ENCODE data around the gene GRAMD1A.
"Not testable (repeated sequence)": the region's sequence is repeated elsewhere in the genome, so short reads cannot be mapped to it uniquely, and the experiment has no call there.

The GRAMD1A gene

DNA sequence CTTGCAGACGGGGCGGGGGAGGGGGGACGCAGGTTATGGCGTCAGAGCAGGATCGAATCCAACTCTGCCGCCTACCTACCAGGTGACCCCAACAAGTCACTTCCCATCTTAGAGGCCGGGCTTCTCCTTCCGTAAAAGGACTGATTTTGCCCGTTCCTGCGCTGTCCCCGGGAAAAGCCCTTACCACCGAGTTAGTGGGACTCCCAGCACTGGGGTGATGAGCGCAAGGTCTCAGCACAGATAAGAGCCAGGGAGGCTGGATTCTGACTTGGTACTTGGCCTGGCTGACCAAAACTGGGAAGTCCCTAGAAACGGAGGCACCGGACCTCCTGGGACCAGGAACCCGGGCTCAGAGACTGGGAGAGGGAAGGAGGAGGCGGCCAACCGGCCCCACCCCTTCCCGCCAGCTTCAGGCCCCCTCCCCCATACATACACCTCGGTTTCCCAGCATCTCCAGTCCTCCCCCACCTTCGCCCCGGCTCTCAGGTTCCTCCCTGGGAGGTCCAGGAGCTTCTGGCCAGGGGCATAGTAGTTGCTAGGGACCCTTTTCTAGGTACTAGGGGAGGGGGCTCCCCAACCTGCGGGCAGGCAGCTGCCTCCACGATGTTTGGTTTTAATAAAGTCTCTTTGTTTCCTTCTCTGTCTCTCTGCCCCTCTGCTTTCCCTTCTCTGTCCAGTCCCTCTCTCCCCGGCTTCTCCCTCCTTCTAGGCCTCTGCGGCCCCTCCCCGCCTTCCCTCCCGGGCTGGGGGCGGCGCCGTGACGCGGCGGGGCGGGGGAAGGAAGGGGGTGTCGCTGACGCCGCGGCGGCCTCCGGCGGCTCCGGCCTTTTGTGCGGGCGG, at the start of gene GRAMD1A:
Gene GRAMD1A (plus strand): TSS at position 826 of the 840 bp plus-strand sequence. CDS start 156 bp downstream, outside the sequence.
- DNase-seq, result peak; percentile 65

GRCh38 chr19:34953092-34953491, 47.0 kb upstream of the GRAMD1A start:
- DNase-seq, result no peak

DNA sequence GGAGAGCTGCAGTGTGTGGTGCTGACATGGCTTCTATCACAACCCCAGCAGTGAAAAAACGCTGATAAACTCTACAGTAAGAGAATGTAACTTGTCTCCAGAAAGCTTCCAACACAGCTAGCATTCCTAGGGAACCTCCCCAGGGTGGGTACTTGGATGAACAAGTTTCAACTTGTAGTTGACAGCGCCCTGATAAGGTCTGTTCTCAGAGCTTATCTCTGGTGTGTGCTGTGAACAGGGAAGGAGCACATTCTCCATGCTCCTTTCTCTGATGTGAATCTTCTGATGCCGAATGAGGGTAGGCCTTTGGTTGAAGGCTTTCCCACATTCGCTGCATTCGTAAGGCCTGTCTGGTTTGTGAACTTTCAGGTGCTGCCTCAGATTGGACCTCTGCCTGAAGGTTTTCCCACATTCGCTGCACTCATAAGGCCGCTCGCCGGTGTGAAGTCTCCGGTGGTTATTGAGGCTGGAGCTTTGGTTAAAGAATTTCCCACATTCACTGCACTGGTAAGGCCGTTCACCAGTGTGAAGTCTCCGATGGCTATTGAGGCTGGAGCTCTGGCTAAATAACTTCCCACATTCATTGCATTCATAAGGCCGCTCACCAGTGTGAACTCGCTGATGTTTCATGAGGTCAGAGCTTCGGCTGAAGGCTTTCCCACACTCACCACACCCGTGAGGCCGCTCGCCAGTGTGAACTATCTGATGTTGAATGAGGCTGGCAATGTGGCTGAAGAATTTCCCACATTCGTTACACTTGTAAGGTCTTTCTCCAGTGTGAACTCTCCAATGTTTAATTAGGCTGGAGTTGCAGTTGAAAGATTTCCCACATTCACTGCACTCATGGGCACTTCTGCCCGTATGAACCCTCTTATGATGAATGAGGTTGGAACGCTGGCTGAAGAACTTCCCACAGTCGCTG, 42.0 kb upstream of the GRAMD1A start:
- no peak for DNase-seq

GRCh38 chr19:34959021-34959420, 41.1 kb upstream of the GRAMD1A start:
- no peak for DNase-seq

- DNase-seq, result no peak
Measured at GRCh38 chr19:34960103-34960805, 39.9 kb upstream of the GRAMD1A start.

GRCh38 chr19:34960940-34961679, 39.0 kb upstream of the GRAMD1A start:
- DNase-seq, result no peak

- DNase-seq, result no peak
Measured at GRCh38 chr19:34961775-34962686, 38.1 kb upstream of the GRAMD1A start.

DNA sequence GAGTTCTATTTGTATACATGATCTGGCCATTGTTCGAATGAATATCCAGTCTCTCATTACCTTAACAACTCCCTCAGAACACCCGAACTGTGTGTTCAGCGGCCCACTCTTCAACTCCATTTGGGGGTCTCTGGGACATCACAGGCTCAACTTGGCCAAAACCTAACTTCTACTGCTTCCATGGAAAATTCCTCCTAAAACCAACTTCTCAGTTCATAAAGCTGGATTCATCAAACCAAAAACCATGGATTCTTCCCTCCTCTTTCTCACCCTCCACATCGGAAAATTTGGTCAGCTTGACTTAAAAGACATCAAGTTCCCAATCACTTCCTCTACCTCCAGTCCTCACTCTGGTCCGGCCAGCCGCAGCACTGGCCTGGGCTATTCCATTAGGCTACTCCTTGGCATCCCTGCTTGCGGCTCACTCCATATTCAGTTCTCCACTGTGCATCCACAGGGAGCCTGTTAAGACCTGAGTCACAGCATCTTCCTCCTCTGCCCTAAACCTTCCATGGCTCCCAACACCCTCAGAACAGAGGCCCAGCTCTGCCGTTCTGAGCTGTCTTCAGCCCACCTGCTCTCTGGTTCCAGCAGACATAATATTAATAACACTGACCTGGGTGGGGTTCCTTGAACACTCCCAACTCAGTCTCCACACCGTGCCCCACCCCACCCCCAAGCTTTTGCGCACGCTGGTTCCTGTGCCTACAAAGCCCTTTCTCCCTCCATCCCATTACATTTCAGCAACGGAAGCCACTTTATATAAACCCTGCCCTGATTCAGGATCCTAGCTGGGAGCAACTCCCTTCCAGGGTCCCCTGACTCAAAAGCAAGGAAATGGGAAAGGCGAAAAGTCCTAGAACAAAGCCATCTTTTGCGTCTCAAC, 37.2 kb upstream of the GRAMD1A start:
- no peak for DNase-seq

GRCh38 chr19:34963573-34964406, 36.3 kb upstream of the GRAMD1A start, which contains the start of gene ZNF792:
ZNF792 (minus strand) TSS chr19:34964229; CDS start chr19:34963662, 567 bp downstream.
- peak; percentile 11 for DNase-seq

- DNase-seq, result no peak
Measured at GRCh38 chr19:34964598-34964997, 35.5 kb upstream of the GRAMD1A start.

- DNase-seq, result not testable (repeated sequence)
Measured at GRCh38 chr19:34965505-34965904, 34.6 kb upstream of the GRAMD1A start.

- DNase-seq, result no peak
Measured at GRCh38 chr19:34967551-34967950, 32.6 kb upstream of the GRAMD1A start.

GRCh38 chr19:34969721-34970120, 30.4 kb upstream of the GRAMD1A start:
- DNase-seq, result no peak

GRCh38 chr19:34970185-34970780, 29.8 kb upstream of the GRAMD1A start:
- not testable (repeated sequence) for DNase-seq

- no peak for DNase-seq
Measured at GRCh38 chr19:34972163-34972705, 27.9 kb upstream of the GRAMD1A start.

GRCh38 chr19:34974646-34975045, 25.5 kb upstream of the GRAMD1A start:
- DNase-seq, result no peak

- no peak for DNase-seq
Measured at GRCh38 chr19:34975056-34975455, 25.1 kb upstream of the GRAMD1A start.

- no peak for DNase-seq
Measured at GRCh38 chr19:34976611-34977010, 23.5 kb upstream of the GRAMD1A start.

Data from amniotic stem cell (primary cell).